Right atrium auricular region (tissue), 2 donors: ENCODE measurements around the gene AGRP. TPM values are rescaled to one million over a fixed set of nuclear protein-coding genes. Genes with fewer than 3 reads are reported as not detected.
"Not testable (repeated sequence)": the region's sequence is repeated elsewhere in the genome, so short reads cannot be mapped to it uniquely, and the experiment has no call there.

Experiments
- DNase-seq: peaks from one replicate; pipeline ENCODE4 v3.0.0-alpha.2; 2019; ENCODE audit warnings: low spot score
- H3K27ac ChIP-seq, 2 donors: fragments of 200-600 bp; sonication (generic); 1 replicate in 1 of 2; 2 replicates in 1 of 2; pipeline ENCODE4 v1.5.1; 2016 to 2019
- H3K27me3 ChIP-seq, 2 donors: fragments of 200-600 bp; sonication (generic); one replicate each; pipeline versions ENCODE4 v1.5.1 to v1.6.0; 2017 to 2019
- H3K36me3 ChIP-seq: fragments of 200-600 bp; sonication (generic); one replicate; pipeline ENCODE4 v1.5.1; 2016
- H3K4me1 ChIP-seq, 2 donors: fragments of 200-600 bp; sonication (generic); one replicate each; pipeline versions ENCODE4 v1.5.1 to v1.6.0; 2017 to 2019
- H3K4me3 ChIP-seq, 2 donors: fragments of 200-600 bp; sonication (generic); 1 replicate in 1 of 2; 2 replicates in 1 of 2; pipeline ENCODE4 v1.5.1; 2017 to 2019; ENCODE audit warnings: mild to moderate bottlenecking in 1 of 2, moderate library complexity in 1 of 2
- H3K9me3 ChIP-seq, 2 donors: fragments of 200-600 bp; sonication (generic); one replicate each; pipeline ENCODE4 v1.5.1; 2019
- CTCF ChIP-seq, 2 donors: fragments of 200-600 bp; sonication (generic); IDR thresholded peaks; one replicate each; pipeline ENCODE4 v1.5.1; 2019; ENCODE audit warnings: antibody characterized with exemption in 2 of 2
- total RNA-seq, 2 donors: library from RNA; depleted of rRNA; stranded (reverse); fragments of >200 nt; gene quantifications; one replicate each; pipeline ENCODE4 v1.1.0, GENCODE V29; 2016

Gene AGRP
- total RNA-seq, 2 donors from 2014 or later = not detected

DNA sequence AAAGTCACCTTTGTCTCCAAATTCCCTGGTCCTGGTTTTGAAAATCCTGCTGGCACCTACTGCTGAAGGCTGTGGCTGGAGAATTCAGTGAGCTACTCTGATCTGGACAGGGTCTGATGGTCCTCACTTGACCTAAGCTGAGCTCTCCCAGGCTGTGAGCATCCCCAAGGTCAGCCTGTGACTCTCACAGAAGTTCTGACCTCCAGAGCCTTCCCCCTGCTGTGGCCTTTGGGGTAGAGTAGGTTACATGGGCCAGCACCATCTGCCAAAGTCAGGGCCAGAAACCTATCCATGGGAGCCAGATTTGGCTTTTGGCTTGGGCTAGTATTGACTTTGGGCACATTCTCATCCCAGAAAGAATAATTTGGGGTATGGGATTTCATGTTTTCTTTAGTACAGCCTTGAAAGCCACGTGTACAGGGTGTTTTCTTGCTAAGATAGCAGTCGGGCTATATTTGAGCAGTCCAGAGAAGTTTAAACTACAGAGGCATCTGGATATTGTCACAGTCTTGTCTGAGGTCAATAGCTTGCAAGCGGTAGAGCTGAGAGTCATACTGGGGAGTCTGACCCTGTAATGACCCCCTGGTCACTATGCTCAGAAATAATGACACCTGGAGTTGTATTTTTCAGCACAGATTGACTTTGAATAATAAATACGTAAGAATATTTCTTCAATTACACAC, 6.2 kb upstream of the AGRP start:
- peak overlapping the region in 1 of 2 donors; percentile 16 for H3K27ac ChIP-seq
- no peak for DNase-seq
- peaks cover 0 to 25% of the 10 kb centered on the region in 2 donors for H3K4me1 ChIP-seq

GRCh38 chr16:67487561-67487960, 4.2 kb upstream of the AGRP start:
- H3K27ac ChIP-seq, H3K36me3 ChIP-seq, H3K9me3 ChIP-seq, H3K4me3 ChIP-seq, H3K27me3 ChIP-seq, DNase-seq: not testable (repeated sequence)
- peaks cover 0 to 31% of the 10 kb centered on the region in 2 donors for H3K4me1 ChIP-seq

More for the DNA sequence above, 6.2 kb upstream of the AGRP start:
- Histone ChIP-seq H3K36me3 (no peaks in the 10 kb centered on the region), H3K4me3 (no peak overlapping the region), H3K9me3 (no peaks in the 10 kb centered on the region), H3K27me3 (no peaks in the 10 kb centered on the region)
- TF ChIP-seq CTCF (IDR thresholded peaks at IDR 0.05) = no peak

- H3K4me1 ChIP-seq = peaks cover 0 to 35% of the 10 kb centered on the region in 2 donors
- DNase-seq = no peak
- no peaks in the 10 kb centered on the region for H3K9me3 ChIP-seq
- H3K27ac ChIP-seq = no peak overlapping the region
- H3K36me3 ChIP-seq = no peaks in the 10 kb centered on the region
- H3K27me3 ChIP-seq = no peaks in the 10 kb centered on the region
- no peak for TF ChIP-seq CTCF (IDR thresholded peaks at IDR 0.05)
- no peak overlapping the region for H3K4me3 ChIP-seq
These were observed 3.5 kb upstream of the AGRP start for GRCh38 chr16:67486805-67487204.

GRCh38 chr16:67483731-67484525, 581 bp upstream of the AGRP start:
- Histone ChIP-seq H3K27ac (no peak overlapping the region), H3K36me3 (no peaks in the 10 kb centered on the region), H3K4me1 (peaks cover 0 to 38% of the 10 kb centered on the region in 2 donors), H3K9me3 (no peaks in the 10 kb centered on the region), H3K4me3 (no peak overlapping the region), H3K27me3 (no peaks in the 10 kb centered on the region)
- DNase-seq = no peak
- no peak for TF ChIP-seq CTCF (IDR thresholded peaks at IDR 0.05)

DNA sequence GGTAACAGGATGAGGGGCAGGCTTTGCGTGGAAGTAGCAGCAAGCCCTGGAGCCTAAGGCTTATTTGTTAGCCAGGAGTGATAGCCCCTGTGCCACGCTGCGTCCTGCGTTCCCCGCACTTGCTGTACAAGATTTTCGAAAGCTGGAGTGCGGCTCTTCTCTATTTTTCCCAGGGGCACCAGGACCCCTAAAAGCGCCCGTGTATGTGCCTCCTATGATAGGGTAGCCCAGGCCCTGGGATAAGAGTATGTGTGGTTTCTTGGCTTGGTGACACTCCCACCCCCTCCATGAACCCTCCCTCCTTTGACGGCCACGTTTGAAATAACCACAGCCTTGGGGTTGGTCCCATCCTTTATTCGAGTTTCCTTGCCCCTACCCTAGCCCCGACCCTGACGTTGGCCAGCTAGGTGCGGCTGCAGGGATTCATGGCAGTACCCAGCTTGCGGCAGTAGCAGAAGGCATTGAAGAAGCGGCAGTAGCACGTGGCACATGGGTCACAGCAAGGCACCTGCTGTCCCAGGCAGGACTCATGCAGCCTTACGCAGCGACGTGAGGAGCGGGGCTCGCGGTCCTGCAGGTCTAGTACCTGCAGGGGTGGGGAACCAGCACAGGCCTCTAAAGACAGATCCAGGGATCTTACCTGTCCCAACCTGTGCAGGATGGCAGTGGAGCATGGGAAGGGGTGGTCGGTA, 968 bp downstream of the AGRP start:
- Histone ChIP-seq H3K36me3 (no peaks in the 10 kb centered on the region), H3K27ac (peak overlapping the region; percentile 89 to 96), H3K9me3 (no peaks in the 10 kb centered on the region), H3K4me3 (peak overlapping the region; percentile 74 to 95), H3K4me1 (peaks cover 0 to 40% of the 10 kb centered on the region in 2 donors), H3K27me3 (no peaks in the 10 kb centered on the region)
- no peak for DNase-seq
- TF ChIP-seq CTCF (IDR thresholded peaks at IDR 0.05) = no peak
